DOHH2 (cell line): ENCODE data around the gene TBKBP1.

Source experiments
- EZH2phosphoT487 ChIP-seq: fragments of 200-600 bp; sonication (generic); IDR thresholded peaks from 2 replicates; pipeline ENCODE4 v1.6.1; 2017; ENCODE audit warnings: borderline replicate concordance, mild to moderate bottlenecking, antibody characterized with exemption, low read length, moderate library complexity, mixed read lengths
- TF ChIP-seq, protein P1 (sequence below): fragments of 200-600 bp; sonication (generic); IDR thresholded peaks from one replicate; pipeline ENCODE4 v1.5.1; 2014; ENCODE audit warnings: antibody characterized with exemption, mild to moderate bottlenecking, low read depth, low read length; ENCODE audit not compliant: poor library complexity, severe bottlenecking

DNA sequence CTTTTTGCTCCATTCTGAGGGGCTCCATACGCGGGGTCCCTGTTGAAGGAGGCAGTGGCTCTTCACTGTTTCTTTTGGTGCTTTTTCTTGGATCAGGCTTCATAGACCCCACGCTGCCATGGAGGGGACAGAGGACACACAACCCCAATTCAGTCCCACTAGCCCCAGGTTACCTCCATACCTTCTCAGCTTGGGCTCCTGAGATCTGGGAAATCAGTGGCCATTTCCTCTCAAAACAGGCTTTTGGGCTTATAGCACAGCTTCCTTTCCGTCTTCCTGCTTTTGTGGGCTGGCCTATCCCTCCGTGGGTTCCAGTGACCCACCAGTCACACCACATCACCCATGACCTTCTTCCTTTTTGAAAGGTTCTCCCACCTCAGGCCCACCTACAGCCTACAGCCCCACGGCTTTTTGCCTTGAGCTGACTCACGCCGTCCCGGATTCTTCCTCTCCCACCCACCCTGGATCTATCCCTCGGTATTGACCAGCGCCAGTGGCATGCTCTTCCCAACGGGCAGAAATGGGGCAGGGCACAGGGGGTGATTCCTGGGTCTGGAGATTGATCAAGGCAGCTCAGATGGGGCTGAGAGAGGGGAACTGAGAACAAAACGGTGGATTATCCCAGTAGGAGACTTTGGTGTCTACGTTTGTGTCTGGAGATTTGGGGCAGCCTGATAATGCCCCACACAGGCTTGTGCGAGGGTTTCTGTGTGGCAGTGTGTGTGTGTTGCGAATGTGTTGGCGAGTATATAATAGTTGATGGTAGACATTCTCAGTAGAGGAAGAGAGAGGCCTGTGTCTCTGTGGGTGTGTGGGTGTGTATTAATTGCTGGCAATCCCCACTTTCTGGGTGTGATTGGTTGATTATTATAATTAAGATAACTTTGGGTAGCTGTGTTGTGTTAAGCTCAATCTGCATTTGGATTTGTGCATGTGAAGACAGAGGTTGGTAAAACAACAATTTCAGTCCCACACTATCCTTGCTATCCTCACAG is 42.8 kb downstream of the TBKBP1 start:
- TF ChIP-seq, protein P1, sequence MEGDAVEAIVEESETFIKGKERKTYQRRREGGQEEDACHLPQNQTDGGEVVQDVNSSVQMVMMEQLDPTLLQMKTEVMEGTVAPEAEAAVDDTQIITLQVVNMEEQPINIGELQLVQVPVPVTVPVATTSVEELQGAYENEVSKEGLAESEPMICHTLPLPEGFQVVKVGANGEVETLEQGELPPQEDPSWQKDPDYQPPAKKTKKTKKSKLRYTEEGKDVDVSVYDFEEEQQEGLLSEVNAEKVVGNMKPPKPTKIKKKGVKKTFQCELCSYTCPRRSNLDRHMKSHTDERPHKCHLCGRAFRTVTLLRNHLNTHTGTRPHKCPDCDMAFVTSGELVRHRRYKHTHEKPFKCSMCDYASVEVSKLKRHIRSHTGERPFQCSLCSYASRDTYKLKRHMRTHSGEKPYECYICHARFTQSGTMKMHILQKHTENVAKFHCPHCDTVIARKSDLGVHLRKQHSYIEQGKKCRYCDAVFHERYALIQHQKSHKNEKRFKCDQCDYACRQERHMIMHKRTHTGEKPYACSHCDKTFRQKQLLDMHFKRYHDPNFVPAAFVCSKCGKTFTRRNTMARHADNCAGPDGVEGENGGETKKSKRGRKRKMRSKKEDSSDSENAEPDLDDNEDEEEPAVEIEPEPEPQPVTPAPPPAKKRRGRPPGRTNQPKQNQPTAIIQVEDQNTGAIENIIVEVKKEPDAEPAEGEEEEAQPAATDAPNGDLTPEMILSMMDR: no peak
- TF ChIP-seq EZH2phosphoT487: no peak
